Measurements from ENCODE around the gene IRF2BP2.

DNA sequence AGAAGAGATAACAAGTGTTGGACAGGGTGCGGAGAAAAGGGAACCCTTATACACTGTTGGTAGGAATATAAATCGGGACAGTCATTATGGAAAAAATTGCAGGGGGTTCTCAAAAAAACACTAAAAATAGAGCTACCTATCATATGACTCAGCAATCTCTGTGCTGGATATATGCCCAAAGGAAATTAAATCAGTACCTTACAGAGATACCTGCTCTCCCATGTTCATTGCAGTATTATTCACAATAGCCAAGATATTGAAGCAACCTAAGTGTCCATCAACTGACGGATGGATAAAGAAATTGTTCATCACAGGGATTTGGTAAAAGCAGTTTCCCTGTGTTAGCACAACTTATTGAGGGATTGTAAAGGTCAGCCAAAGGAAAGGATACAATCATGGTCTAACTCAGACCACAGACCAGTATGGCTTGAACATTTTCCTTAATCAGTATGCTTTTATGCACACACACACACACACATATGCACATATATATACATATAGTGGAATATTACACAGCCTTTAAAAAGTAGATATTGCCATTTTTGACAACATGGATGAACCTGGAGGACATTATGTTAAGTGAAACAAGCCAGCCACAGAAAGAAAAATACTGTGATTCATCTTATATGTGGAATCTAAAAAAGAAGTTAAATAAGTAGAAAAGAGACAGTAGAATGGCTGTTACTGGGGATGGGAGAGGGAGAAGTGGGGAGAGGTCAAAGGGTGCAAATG lies 44.2 kb upstream of the IRF2BP2 start:
- TF ChIP-seq POLR2A (IDR thresholded peaks at IDR 0.05) (no peak), POLR2AphosphoS5 (IDR thresholded peaks at IDR 0.05) (no peak)
- TF ChIP-seq, protein P1, sequence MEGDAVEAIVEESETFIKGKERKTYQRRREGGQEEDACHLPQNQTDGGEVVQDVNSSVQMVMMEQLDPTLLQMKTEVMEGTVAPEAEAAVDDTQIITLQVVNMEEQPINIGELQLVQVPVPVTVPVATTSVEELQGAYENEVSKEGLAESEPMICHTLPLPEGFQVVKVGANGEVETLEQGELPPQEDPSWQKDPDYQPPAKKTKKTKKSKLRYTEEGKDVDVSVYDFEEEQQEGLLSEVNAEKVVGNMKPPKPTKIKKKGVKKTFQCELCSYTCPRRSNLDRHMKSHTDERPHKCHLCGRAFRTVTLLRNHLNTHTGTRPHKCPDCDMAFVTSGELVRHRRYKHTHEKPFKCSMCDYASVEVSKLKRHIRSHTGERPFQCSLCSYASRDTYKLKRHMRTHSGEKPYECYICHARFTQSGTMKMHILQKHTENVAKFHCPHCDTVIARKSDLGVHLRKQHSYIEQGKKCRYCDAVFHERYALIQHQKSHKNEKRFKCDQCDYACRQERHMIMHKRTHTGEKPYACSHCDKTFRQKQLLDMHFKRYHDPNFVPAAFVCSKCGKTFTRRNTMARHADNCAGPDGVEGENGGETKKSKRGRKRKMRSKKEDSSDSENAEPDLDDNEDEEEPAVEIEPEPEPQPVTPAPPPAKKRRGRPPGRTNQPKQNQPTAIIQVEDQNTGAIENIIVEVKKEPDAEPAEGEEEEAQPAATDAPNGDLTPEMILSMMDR (IDR thresholded peaks at IDR 0.05): no peak

Data from transverse colon (tissue), 4 donors.